ENCODE results near the gene ZCCHC7. TPM values are rescaled to one million over a fixed set of nuclear protein-coding genes. Genes with fewer than 3 reads are reported as not detected.

Gene ZCCHC7
- total RNA-seq, 1 donor, result 25.0 TPM

DNA sequence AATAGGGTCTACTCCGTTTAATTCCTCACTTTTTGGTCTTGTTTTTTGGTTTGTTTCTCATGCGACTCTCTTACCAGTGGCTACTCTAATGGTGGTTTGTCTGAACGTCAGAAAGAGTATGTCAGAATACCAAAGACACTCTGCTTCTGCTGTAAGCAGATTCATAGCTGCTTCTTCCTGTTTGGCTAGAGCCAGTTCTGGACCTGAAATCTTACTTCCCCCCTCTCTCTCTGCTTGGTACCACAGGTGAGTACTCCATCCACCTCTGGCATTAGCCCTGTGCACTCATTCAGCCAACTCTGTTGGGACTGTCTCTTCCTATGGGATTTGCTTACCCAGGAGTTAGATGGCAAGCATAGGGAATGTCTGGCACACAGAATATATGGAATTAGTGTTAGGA, 6.6 kb downstream of the ZCCHC7 start:
- TF ChIP-seq, protein P1, sequence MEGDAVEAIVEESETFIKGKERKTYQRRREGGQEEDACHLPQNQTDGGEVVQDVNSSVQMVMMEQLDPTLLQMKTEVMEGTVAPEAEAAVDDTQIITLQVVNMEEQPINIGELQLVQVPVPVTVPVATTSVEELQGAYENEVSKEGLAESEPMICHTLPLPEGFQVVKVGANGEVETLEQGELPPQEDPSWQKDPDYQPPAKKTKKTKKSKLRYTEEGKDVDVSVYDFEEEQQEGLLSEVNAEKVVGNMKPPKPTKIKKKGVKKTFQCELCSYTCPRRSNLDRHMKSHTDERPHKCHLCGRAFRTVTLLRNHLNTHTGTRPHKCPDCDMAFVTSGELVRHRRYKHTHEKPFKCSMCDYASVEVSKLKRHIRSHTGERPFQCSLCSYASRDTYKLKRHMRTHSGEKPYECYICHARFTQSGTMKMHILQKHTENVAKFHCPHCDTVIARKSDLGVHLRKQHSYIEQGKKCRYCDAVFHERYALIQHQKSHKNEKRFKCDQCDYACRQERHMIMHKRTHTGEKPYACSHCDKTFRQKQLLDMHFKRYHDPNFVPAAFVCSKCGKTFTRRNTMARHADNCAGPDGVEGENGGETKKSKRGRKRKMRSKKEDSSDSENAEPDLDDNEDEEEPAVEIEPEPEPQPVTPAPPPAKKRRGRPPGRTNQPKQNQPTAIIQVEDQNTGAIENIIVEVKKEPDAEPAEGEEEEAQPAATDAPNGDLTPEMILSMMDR (IDR thresholded peaks at IDR 0.05; ENCODE audit: insufficient read depth, low read depth, low read length), result no peak
- no peak overlapping the region for H3K4me3 ChIP-seq (ENCODE audit: low read depth, low read length)
- no peak for DNase-seq (ENCODE audit: low read depth)

DNA sequence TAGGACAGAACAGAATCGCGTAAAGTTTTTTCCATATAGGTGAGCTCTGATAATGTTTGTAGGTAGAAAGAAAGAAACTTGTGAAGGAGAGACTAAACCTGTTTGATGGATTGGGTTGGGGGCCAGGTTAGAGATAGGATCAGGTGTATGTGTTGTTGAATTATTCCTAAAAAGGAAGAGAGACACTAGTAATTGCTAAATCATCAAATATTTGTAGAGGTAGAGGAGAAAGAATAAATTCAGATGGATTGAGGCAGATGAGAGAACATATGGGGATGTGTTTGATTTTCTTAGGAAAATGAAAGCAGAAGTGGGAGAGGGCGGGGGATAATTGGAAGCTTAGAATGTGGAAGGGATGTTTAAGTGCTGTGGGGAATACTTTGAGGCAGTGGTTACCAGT, 7.7 kb downstream of the ZCCHC7 start:
- no peak for DNase-seq (ENCODE audit: low read depth)
- H3K4me3 ChIP-seq (ENCODE audit: low read depth, low read length), result no peak overlapping the region
- TF ChIP-seq, protein P1 (IDR thresholded peaks at IDR 0.05; ENCODE audit: insufficient read depth, low read depth, low read length), result no peak

GRCh38 chr9:37134166-37134565, 13.8 kb downstream of the ZCCHC7 start:
- DNase-seq (ENCODE audit: low read depth), result no peak
- no peak overlapping the region for H3K4me3 ChIP-seq (ENCODE audit: low read depth, low read length)
- TF ChIP-seq, protein P1 (IDR thresholded peaks at IDR 0.05; ENCODE audit: insufficient read depth, low read depth, low read length), result no peak

DNA sequence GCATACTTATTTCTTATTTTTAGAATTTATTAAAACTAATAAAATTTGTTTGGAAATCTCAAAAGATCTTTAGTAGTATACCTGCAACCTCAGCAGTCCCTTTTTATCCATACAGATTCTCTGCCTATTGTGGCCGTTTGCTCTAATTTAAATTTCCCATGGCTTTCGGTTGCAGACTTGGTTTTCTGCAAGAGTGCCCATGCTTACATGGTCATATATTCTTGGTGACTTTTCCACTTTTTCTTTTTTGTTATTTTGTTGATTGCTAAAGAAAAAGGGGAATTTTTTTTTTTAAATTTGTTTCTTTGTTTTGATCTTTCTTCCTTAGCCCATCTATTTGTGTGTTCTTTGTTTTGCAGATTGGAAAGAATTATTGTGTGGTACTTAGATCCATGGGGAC, 20.6 kb downstream of the ZCCHC7 start:
- TF ChIP-seq, protein P1 (IDR thresholded peaks at IDR 0.05; ENCODE audit: insufficient read depth, low read depth, low read length), result no peak
- no peak for DNase-seq (ENCODE audit: low read depth)
- no peak overlapping the region for H3K4me3 ChIP-seq (ENCODE audit: low read depth, low read length)

DNA sequence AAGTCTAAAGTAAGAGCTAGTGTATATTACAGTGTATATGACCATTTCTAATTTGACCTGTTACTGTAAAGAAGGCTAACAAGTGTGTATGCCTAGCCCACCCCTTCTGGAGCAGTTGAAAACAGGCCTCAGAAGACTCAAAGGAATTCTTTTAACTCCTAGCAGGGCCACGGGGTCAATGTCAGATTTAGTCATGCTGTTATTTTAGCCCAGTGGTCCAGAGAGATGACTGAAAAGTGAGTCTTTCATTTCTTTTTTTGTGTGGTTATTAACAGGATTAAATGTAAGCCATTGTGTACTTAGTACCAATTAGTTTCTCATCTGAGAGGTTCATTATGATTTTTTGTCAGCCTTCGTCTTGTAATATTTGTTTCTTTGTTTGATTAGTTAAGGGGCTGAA, 24.4 kb downstream of the ZCCHC7 start:
- no peak for DNase-seq (ENCODE audit: low read depth)
- no peak overlapping the region for H3K4me3 ChIP-seq (ENCODE audit: low read depth, low read length)
- TF ChIP-seq, protein P1 (IDR thresholded peaks at IDR 0.05; ENCODE audit: insufficient read depth, low read depth, low read length), result no peak

DNA sequence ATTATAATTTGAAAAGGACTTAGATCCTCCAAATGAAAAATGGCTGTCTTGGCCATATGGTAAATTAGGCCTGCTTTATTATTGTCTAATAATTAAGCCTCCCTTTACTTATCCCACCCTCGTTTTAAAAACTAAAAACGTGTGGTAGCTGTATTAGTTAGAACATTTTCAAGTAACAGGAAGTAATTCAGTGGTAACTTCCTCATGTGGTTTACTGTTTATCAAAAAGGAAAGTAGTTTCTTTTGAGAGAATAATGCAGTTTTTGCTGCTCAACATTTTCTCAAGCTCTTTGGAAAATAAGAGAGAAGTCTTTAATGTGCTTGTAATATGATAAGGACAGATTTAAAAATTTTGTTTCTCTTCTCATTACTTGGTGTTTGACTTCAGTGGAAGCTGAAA, 26.0 kb downstream of the ZCCHC7 start:
- TF ChIP-seq, protein P1 (IDR thresholded peaks at IDR 0.05; ENCODE audit: insufficient read depth, low read depth, low read length), result no peak
- no peak overlapping the region for H3K4me3 ChIP-seq (ENCODE audit: low read depth, low read length)
- DNase-seq (ENCODE audit: low read depth), result no peak

DNA sequence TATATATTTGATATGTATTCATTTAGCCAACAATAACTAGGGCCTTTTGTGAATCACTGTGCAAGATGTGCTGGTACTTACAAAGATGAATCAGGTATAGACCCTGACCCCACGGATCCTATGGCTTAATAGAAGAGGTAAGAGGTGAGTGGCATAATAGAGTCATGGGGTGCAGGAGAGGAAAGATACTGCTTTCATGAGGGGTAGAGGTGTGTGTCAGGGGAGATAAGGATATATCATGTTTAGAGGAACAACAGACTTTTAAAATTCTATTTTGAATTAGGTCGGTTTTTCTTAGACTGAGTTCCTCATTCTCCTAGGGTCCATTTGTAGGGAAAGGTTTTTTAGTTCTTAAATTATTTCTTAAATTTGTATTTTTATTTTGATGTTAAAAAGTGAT, 27.8 kb downstream of the ZCCHC7 start:
- TF ChIP-seq, protein P1 (IDR thresholded peaks at IDR 0.05; ENCODE audit: insufficient read depth, low read depth, low read length), result no peak
- H3K4me3 ChIP-seq (ENCODE audit: low read depth, low read length), result no peak overlapping the region
- no peak for DNase-seq (ENCODE audit: low read depth)

All from fibroblast of villous mesenchyme (primary cell).